GM21423 (cell line): ENCODE results near the gene GFER.

Source experiments
- ATAC-seq: cut with Tn5 transposase; IDR thresholded peaks from one replicate; pipeline ENCODE4 v1.9.1; 2021; ENCODE audit warnings: mild to moderate bottlenecking, moderate library complexity; ENCODE audit not compliant: unreplicated experiment

The GFER gene

GRCh38 chr16:1990351-1991134 is 6.5 kb downstream of the GFER start:
- no peak for ATAC-seq

GRCh38 chr16:1991135-1991551 is 7.2 kb downstream of the GFER start:
- ATAC-seq, result peak; percentile 37

- no peak for ATAC-seq
Measured at GRCh38 chr16:1991588-1991947, 7.6 kb downstream of the GFER start.

GRCh38 chr16:1991948-1992703 is 8.1 kb downstream of the GFER start:
- peak; percentile 53 for ATAC-seq

GRCh38 chr16:1992704-1993317 is 8.8 kb downstream of the GFER start:
- no peak for ATAC-seq

GRCh38 chr16:1993731-1994131 is 9.7 kb downstream of the GFER start:
- ATAC-seq, result no peak

- no peak for ATAC-seq
Measured at GRCh38 chr16:1997494-1998359, 13.7 kb downstream of the GFER start.

- ATAC-seq, result no peak
Measured at GRCh38 chr16:1998360-1998835, 14.4 kb downstream of the GFER start.

GRCh38 chr16:1998852-1999801 is 15.1 kb downstream of the GFER start:
- no peak for ATAC-seq

- ATAC-seq, result no peak
Measured at GRCh38 chr16:1999866-2000514, 16.0 kb downstream of the GFER start.

- no peak for ATAC-seq
Measured at GRCh38 chr16:2001035-2001434, 17.0 kb downstream of the GFER start.

- no peak for ATAC-seq
Measured at GRCh38 chr16:2001456-2002355, 17.7 kb downstream of the GFER start.

GRCh38 chr16:2002406-2003230 is 18.6 kb downstream of the GFER start:
- no peak for ATAC-seq

GRCh38 chr16:2003231-2003826 is 19.3 kb downstream of the GFER start:
- ATAC-seq, result no peak

- ATAC-seq, result peak; percentile 46
Measured at GRCh38 chr16:2003827-2004641, 20.0 kb downstream of the GFER start.
